Astrocyte (in vitro differentiated cells and primary cell): ENCODE results near the gene TRIM4.

Source experiments
- CTCF ChIP-seq: IDR thresholded peaks from 2 replicates; pipeline ENCODE4 v1.5.1; 2011; ENCODE audit warnings: low read depth, mild to moderate bottlenecking, inconsistent platforms, low read length, moderate library complexity; ENCODE audit not compliant: insufficient read depth
- EZH2 ChIP-seq: IDR thresholded peaks from 2 replicates; pipeline ENCODE4 v1.6.1; 2012; ENCODE audit warnings: mild to moderate bottlenecking, low read length, inconsistent platforms; ENCODE audit not compliant: insufficient read depth

DNA sequence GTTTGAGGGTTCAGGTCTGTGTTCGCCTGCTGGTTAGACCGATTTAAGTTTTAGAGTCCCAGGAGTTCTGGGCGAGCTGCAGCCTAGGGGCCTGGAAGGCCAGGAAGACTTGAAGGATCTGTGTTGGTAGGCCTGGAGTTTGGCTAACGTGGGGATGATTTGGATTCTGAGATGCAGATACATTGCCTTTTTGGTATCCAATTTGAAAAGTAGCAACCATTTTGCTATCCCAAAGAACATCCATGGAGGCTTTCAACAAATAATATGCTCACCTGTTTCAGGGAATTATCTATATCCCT, 433 bp upstream of the TRIM4 start:
- TF ChIP-seq EZH2 (no peak), CTCF (no peak)
